Stimulated activated CD4-positive, alpha-beta T cell treated with anti-CD3 and anti-CD28 coated beads, Interleukin-15, amount 100 ng/mL, for 1 hour (primary cell): ENCODE data around the gene SBSN.
"Not testable (repeated sequence)": the region's sequence is repeated elsewhere in the genome, so short reads cannot be mapped to it uniquely, and the experiment has no call there.

ENCODE experiments used
- DNase-seq, 2 donors: peaks; one replicate each; pipeline ENCODE4 v3.0.0-alpha.2; 2020; ENCODE audit warnings: low read depth in 1 of 2, low spot score in 1 of 2

The SBSN gene

GRCh38 chr19:35474594-35474993, 53.5 kb downstream of the SBSN start:
- DNase-seq = not testable (repeated sequence)

GRCh38 chr19:35474104-35474503, 54.0 kb downstream of the SBSN start:
- DNase-seq = no peak
